ENCODE measurements around the gene DLEC1.
A peak's percentile ranks its signal among the peaks of the same experiment; 100 is the strongest.

Gene DLEC1

GRCh38 chr3:37996785-37997301, 42.2 kb upstream of the DLEC1 start:
- TF ChIP-seq EZH2phosphoT487 (conservative IDR thresholded peaks at IDR 0.05; ENCODE audit: low read length) (no peak), CTCF (IDR thresholded peaks at IDR 0.05; ENCODE audit: insufficient read depth, low read length, poor library complexity, severe bottlenecking) (peak; percentile 69)
- H3K9ac ChIP-seq (ENCODE audit: low read length) = no peak overlapping the region
- no peaks in the 10 kb centered on the region for H3F3A ChIP-seq (ENCODE audit: insufficient read depth)
- no peak overlapping the region for H3K27ac ChIP-seq (ENCODE audit: low read depth, low read length)
- H3K36me3 ChIP-seq (ENCODE audit: low read length) = no peaks in the 10 kb centered on the region
- H4K20me1 ChIP-seq (ENCODE audit: low read depth, low read length) = no peaks in the 10 kb centered on the region
- H3K4me2 ChIP-seq (ENCODE audit: low read depth, low read length, poor library complexity, severe bottlenecking) = no peak overlapping the region
- H3K9me3 ChIP-seq (ENCODE audit: insufficient read depth, low read length) = no peaks in the 10 kb centered on the region
- H3K4me3 ChIP-seq (ENCODE audit: insufficient read depth, low read length, poor library complexity, severe bottlenecking) = no peak overlapping the region
- H3K27me3 ChIP-seq (ENCODE audit: low read length) = no peaks in the 10 kb centered on the region
- no peaks in the 10 kb centered on the region for H3K79me2 ChIP-seq (ENCODE audit: insufficient read depth, low read length)
- H3K9me2 ChIP-seq (replicated peaks; ENCODE audit: insufficient read depth, low read length) = no peaks in the 10 kb centered on the region
- no peak overlapping the region for H2AFZ ChIP-seq (ENCODE audit: low read depth, low read length, severe bottlenecking)

- no peaks in the 10 kb centered on the region for H3K9me3 ChIP-seq (ENCODE audit: insufficient read depth, low read length)
- H3K27ac ChIP-seq (ENCODE audit: low read depth, low read length) = no peak overlapping the region
- H3K36me3 ChIP-seq (ENCODE audit: low read length) = no peaks in the 10 kb centered on the region
- H3K79me2 ChIP-seq (ENCODE audit: insufficient read depth, low read length) = no peaks in the 10 kb centered on the region
- no peaks in the 10 kb centered on the region for H3K9me2 ChIP-seq (replicated peaks; ENCODE audit: insufficient read depth, low read length)
- H3K4me3 ChIP-seq (ENCODE audit: insufficient read depth, low read length, poor library complexity, severe bottlenecking) = no peak overlapping the region
- no peaks in the 10 kb centered on the region for H3K27me3 ChIP-seq (ENCODE audit: low read length)
- no peaks in the 10 kb centered on the region for H4K20me1 ChIP-seq (ENCODE audit: low read depth, low read length)
- H3F3A ChIP-seq (ENCODE audit: insufficient read depth) = no peaks in the 10 kb centered on the region
- TF ChIP-seq CTCF (IDR thresholded peaks at IDR 0.05; ENCODE audit: insufficient read depth, low read length, poor library complexity, severe bottlenecking) (no peak), EZH2phosphoT487 (conservative IDR thresholded peaks at IDR 0.05; ENCODE audit: low read length) (no peak)
- H3K9ac ChIP-seq (ENCODE audit: low read length) = no peak overlapping the region
- no peak overlapping the region for H2AFZ ChIP-seq (ENCODE audit: low read depth, low read length, severe bottlenecking)
- H3K4me2 ChIP-seq (ENCODE audit: low read depth, low read length, poor library complexity, severe bottlenecking) = no peak overlapping the region
Measured at GRCh38 chr3:37997342-37997741, 41.7 kb upstream of the DLEC1 start.

GRCh38 chr3:37997791-37998370, 41.1 kb upstream of the DLEC1 start:
- Histone ChIP-seq H3K36me3 (ENCODE audit: low read length) (no peaks in the 10 kb centered on the region), H3K4me3 (ENCODE audit: insufficient read depth, low read length, poor library complexity, severe bottlenecking) (no peak overlapping the region), H3K79me2 (ENCODE audit: insufficient read depth, low read length) (no peaks in the 10 kb centered on the region), H3K9me3 (ENCODE audit: insufficient read depth, low read length) (no peaks in the 10 kb centered on the region), H2AFZ (ENCODE audit: low read depth, low read length, severe bottlenecking) (peak overlapping the region; percentile 90), H3K27me3 (ENCODE audit: low read length) (no peaks in the 10 kb centered on the region), H3K27ac (ENCODE audit: low read depth, low read length) (peak overlapping the region; percentile 65; the same call in 1 of the 2 replicates), H3K4me2 (ENCODE audit: low read depth, low read length, poor library complexity, severe bottlenecking) (peak overlapping the region; percentile 76), H3F3A (ENCODE audit: insufficient read depth) (no peaks in the 10 kb centered on the region), H3K9ac (ENCODE audit: low read length) (peak overlapping the region; percentile 65), H4K20me1 (ENCODE audit: low read depth, low read length) (no peaks in the 10 kb centered on the region), H3K9me2 (replicated peaks; ENCODE audit: insufficient read depth, low read length) (no peaks in the 10 kb centered on the region)
- TF ChIP-seq CTCF (IDR thresholded peaks at IDR 0.05; ENCODE audit: insufficient read depth, low read length, poor library complexity, severe bottlenecking) (no peak), EZH2phosphoT487 (conservative IDR thresholded peaks at IDR 0.05; ENCODE audit: low read length) (no peak)

Measured in SU-DHL-6 (cell line).